ENCODE results near the gene LRRK2.
"Not testable (repeated sequence)": the region's sequence is repeated elsewhere in the genome, so short reads cannot be mapped to it uniquely, and the experiment has no call there.

LRRK2 gene

GRCh38 chr12:40215982-40216381, 8.8 kb upstream of the LRRK2 start:
- DNase-seq: no peak

GRCh38 chr12:40216516-40217288, 8.1 kb upstream of the LRRK2 start:
- DNase-seq: no peak

DNA sequence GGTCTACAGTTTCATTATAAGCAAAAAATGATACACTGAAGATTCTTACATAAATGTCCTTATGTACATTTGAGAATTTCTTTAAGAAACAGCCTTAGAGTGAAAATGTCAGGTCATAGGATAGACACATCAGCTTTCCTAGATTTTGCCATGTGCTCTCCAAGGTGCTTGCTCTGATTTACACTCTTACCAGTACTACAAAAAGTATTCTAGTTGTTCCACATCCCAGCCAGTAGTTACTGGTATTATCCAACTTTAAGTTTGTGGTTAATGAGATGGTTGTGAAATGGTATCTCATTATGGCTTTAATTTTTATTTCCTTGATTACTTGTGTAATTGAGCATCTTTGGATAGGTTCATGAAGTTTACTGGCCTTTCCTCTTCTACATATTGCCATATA, 5.0 kb upstream of the LRRK2 start:
- no peak for DNase-seq

- no peak for DNase-seq
Measured at GRCh38 chr12:40222247-40222646, 2.5 kb upstream of the LRRK2 start.

- no peak for DNase-seq
Measured at GRCh38 chr12:40223646-40224045, 1.2 kb upstream of the LRRK2 start.

DNA sequence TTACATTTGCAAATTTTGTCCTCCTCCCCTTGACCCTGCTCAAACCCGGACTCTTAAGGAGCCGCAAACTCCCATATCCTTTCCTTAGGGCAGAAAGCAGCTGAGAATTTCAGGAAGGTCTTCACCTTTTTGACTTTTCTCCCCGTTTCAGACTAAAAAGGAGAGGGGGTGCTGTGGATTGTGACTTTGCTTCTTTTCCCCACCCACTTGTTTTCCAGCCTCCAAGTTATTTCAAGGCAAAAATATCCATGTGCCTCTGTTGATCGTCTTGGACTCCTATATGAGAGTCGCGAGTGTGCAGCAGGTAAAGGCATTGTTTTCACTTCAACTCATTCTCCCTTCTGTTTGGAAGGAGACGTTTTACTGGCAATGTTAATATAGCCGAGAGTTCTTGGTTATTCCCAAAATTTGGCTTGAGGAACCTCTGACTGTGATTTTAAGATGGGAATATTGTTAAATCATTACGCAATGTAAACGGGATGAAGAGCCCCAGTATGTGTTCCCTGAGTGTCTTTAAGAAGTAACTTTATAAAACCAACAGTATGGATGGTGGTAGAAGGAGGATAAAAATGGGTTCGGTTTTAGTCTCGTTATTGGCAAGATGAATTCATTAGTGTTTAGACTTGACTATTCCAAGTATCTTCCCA, 663 bp downstream of the LRRK2 start:
- DNase-seq: no peak

DNA sequence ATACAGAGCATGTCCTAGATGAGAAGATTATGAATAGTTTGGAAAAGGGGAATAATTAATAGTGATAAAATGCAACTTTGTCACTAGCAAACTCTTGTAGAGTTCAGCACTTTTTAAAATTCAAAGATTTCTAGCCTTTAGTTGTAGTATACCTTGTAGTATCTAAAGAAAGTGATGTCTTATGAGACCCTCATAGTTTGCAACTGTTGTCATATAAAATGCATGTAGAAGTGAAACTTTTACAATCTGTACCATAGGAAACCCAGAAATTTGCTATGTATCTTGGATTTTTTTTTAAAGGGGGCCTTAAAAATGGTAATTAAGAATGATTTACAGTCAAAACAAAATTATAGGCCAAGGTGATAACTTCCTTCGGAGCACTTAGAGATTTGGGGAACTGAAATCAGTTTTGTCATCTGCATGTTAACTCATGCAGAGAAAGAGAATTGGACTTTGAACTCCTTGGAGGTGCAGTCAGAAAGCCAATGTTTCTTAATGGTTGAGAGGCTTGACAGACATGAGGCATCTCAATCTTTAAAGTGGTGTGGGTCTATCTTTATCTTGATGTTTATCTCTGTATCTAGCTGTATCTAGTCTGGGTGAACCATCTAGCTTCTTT, 1.3 kb downstream of the LRRK2 start:
- DNase-seq: no peak

DNA sequence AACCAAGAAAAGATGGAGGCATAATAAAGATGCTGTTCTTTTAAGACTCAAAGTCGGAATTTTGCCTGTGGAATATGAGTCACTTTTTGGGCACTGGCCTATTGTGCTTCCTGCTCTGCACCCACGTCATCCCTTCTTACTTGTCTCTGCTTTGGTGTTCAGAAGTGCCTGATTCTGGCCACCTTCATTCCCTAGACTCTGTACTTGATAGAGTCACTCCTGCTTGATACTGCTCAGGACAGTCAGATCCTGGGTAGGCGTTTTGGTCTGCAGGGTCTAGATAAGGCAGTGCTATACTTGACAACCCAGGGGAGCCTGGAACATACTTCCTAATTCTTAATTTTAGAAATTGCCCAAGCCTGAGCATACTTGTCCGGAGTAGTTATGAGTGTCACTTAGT, 1.9 kb downstream of the LRRK2 start:
- DNase-seq: no peak

DNA sequence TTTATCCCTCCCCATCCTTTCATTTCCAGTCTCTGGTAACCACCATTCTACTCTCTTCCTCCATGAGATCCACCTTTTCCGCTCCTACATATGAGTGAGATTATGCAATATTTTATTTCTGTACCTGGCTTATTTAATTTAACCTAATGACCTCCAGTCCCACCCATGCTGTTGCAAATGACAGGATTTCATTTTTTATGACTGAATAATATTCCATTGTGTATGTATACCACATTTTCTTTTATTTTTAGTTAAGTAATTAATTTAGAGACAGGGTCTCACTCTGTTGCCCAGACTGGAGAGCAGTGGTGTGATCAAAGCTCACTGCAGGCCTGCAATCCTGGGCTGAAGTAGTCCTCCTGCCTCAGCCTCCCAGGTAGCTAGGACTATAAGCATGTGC, 2.6 kb downstream of the LRRK2 start:
- no peak for DNase-seq

DNA sequence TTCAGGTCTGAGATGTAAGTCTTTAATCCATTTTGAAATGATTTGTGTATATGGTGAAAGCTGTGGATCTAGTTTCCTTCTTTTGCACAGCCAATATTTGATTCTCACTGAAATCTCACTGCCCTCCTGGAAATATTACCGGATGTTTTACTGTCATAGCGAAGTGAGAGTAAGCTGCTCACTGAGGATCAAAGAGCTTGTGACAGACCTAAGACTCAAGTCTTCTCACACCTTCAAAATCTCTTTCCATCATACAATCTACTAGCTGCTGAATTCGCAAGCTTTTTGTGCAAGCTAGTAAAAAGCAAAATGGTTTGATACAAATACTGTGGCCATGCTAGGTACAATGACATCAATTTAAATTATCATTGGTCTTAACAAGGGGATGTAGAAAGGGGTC, 3.9 kb downstream of the LRRK2 start:
- DNase-seq: no peak

DNA sequence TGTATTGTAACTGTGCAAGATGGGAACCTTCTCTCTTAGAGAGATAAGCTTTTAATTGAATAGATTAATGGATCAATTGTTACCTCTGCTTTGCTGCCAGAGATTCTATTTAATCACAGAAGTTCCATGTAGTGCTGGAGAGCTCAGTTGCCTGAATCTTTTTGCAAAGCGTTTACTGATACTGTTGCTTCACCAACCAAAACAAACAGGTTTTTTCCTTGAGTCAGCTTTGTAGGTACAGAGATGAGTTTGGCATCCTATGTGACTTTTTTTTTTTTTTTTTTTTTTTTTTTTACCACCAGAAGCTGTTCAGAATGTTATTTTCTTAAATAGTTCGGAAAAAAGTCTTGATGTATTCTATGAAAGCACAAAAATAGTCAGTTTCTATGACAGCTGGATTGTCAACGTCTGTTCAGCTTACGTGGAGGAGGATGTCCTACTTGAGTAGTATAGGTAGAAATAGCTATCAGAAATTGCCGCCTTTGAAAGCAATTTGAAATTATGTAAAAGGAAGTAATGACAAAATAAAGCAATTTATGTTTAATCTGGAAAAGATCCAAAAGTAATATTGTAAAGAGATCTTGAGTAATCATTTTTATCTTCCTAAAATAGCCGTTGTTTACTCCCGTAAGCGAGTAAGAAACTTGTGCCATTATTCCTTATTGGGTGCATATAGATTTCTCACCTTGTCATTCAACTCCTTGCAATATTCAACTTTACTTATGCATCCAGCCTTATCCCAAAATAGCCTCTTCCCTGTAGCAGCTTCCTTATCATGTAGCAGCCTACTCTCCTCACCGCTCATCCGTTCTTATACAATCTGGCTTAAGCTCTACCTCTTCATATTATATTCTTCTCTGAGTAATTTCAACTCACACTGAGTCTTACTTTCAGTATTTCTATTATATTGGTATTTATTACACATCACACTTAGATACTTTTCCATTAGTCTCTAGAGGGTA, 5.2 kb downstream of the LRRK2 start:
- no peak for DNase-seq

DNA sequence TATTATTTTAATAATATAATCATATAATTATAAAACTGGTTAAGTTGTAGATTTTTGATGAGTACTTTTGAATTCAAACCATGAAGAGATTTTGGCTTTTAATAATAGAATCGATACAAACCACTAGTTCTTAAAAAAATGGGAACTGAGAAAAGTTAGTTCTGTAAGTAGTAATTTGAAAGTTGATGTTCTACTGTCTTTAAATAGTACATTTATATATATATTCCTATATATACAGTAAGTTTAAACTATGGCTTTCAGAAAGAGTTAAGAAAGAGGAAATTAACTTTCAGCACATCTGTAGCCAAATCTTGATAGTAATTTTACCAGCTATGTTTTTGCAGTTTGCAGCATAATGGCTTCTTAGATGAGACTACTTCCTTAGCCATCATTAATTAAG, 7.8 kb downstream of the LRRK2 start:
- DNase-seq: no peak

DNA sequence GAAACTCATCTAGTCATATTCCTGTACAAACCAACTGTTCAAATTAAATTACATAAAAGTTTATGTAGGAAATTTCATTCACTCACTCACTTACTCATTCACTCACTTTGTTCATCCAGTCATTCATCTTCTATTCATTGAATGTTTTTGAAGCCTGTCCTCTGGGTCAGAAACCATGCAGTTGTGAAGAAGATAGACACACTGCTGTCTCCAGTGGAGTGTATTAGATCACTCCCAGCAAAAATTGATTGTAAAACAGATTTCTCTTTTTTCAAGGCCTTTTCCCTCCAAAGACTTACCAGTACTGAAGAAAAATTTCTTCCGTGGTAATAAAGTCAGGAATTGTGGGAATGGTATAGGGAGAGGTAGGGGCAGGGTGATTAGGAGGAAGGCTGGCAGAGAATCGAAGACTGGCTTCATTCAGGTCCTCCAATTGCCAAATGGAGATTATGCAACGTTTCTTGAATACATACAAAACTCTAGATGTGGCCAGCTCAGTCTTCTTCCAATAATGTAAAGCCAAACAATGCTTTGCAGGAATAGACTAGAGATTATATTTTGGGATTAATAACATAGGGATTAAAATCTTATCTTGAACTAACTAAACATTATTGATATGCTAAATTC, 9.1 kb downstream of the LRRK2 start:
- DNase-seq: no peak

GRCh38 chr12:40236357-40236850, 11.6 kb downstream of the LRRK2 start:
- no peak for DNase-seq

DNA sequence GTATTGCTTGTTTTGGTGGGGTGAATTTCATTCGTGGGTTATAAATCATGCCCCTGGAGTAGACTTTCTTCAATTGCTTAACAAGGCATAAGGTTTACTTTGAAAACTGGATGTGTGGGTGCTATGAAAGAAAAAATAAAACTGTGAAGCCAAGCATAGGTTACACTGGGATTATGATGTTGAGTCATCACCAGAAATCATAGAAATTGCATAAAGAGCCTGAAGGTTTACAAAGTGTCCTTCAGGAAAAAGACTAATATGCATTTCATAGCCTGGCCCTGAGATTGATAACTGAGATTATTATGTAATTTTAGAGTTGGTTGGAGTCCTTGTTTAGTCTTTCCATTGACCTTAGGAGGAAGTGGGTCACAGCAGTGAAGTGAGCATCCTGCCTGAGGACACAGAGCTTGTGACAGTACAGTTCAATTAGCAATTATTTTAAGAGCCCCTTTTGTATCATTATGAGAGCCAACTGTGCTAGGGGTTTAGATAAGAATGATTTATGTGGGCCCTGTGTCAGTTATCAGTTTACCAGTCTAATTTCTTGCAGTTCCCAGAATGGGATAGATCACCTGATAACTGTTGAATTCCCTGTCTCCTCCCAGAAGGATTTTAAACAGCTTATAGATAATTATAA, 13.6 kb downstream of the LRRK2 start:
- no peak for DNase-seq

GRCh38 chr12:40238979-40239378, 14.2 kb downstream of the LRRK2 start:
- no peak for DNase-seq

DNA sequence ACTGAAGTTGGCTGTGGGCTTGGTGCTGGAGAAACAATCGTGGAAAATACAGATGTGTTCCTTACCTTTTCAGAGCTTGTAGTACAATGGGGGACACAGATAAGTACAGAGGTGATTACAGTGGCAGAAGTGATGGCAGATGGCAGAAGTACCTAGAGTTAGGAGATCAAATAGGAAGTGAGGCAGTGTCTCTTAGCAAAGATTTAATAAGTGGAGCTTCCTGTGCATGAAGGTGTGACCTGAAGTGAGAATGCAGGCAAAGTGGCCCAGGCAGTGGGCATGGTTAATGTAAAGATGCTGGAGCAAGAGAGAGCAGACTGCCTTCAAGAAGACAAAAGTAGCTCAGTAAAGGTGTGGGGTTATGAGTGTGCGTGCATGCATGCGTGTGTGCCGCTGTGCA, 16.0 kb downstream of the LRRK2 start:
- no peak for DNase-seq

DNA sequence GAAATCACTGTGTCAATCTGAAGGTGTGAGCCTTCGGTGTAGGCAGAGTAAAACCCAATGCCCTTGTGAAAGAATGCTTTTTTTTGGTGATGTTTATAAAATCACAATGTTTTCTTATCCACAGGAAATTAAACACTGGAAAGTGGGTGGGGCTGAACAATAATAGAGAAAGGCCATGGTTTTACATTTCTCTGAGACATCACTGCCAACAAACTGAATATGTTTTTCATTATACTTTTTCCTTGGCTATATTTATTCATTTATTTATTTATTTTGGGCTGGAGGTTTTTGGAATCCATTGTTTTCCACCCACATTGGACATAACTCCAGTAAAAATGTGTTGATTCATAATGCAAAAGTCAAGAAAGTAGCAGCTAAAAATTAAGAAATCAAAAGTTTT, 16.9 kb downstream of the LRRK2 start:
- DNase-seq: no peak

- not testable (repeated sequence) for DNase-seq
Measured at GRCh38 chr12:40244526-40245156, 19.8 kb downstream of the LRRK2 start.

GRCh38 chr12:40248034-40248433, 23.2 kb downstream of the LRRK2 start:
- DNase-seq: no peak

- DNase-seq: no peak
Measured at GRCh38 chr12:40248585-40249297, 23.9 kb downstream of the LRRK2 start.
